ENCODE results near the gene SLC10A2. TPM values are rescaled to one million over a fixed set of nuclear protein-coding genes. Genes with fewer than 3 reads are reported as not detected.

Gene SLC10A2
- total RNA-seq, 3 donors from 2014 or later = 0.16 TPM; not detected in 2

DNA sequence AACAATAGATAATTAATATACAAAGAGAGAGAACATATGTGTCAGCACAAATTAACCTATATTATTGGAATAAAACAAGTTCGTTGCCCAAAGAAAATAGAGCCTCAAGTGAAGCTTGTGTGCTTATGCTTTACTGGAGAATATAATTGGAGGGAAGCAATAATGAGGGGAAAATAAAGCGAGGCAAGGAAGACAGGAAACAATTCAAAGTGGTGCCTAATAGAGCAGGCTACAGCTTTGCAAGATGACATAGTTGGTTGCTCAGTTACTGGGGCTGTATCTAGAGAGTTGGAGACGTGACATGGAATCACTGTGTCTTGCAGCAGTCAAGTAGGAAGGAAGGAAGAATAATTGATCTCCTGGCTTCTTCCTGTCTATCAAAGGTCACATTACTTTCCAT, 21.1 kb upstream of the SLC10A2 start:
- ATAC-seq (no peak), DNase-seq (no peak)
- Histone ChIP-seq H3K36me3 (ENCODE audit: low read depth) (no peaks in the 10 kb centered on the region), H3K9me3 (peaks cover 2% of the 10 kb centered on the region), H3K4me3 (no peak overlapping the region), H3K4me1 (ENCODE audit: low read depth) (no peaks in the 10 kb centered on the region)
- TF ChIP-seq, protein P1, sequence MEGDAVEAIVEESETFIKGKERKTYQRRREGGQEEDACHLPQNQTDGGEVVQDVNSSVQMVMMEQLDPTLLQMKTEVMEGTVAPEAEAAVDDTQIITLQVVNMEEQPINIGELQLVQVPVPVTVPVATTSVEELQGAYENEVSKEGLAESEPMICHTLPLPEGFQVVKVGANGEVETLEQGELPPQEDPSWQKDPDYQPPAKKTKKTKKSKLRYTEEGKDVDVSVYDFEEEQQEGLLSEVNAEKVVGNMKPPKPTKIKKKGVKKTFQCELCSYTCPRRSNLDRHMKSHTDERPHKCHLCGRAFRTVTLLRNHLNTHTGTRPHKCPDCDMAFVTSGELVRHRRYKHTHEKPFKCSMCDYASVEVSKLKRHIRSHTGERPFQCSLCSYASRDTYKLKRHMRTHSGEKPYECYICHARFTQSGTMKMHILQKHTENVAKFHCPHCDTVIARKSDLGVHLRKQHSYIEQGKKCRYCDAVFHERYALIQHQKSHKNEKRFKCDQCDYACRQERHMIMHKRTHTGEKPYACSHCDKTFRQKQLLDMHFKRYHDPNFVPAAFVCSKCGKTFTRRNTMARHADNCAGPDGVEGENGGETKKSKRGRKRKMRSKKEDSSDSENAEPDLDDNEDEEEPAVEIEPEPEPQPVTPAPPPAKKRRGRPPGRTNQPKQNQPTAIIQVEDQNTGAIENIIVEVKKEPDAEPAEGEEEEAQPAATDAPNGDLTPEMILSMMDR (IDR thresholded peaks at IDR 0.05) = no peak
- intact Hi-C loops (cut with DNase I, micrococcal nuclease) = no loop called here

DNA sequence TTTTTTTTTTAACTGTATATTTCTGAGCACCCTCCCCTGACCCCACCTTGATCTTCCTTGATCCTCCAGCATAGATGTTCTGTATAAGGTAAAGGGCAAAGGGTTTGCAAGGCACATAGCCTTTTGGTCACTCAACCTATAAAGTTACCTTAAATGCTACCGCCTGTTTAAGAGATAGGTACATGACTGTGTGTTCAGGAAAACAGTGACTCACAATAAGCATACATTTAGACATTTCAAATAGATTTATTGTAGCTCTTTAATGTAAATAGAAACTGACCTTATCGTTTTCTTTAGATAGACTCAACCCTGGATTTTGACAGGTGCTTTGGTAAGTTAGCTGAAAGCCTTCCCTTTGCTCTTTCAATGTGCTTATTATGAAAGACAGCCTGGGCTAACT, 15.2 kb upstream of the SLC10A2 start:
- no peak for ATAC-seq
- TF ChIP-seq, protein P1 (IDR thresholded peaks at IDR 0.05) = no peak

DNA sequence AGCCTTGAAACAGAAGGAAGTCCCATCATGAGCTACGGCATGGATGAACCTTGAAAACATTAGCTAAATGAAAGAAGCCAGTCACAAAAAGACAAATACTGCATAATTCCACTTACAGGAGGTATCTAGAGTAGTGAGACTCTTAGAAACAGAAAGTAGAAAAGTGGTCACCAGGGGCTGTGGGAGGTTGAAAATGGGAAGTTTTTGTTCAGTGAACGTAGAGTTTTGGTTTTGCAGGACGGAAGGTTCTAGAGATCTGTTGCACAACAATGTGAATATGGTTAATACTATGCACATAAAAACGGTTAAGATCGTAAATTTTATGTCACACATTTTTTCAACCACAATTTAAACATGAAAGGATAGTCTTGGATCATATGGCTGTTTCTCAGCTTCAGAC, 11.9 kb upstream of the SLC10A2 start:
- Histone ChIP-seq H3K4me3 (no peak overlapping the region), H3K36me3 (ENCODE audit: low read depth) (no peaks in the 10 kb centered on the region), H3K9me3 (no peaks in the 10 kb centered on the region), H3K4me1 (ENCODE audit: low read depth) (no peaks in the 10 kb centered on the region)
- intact Hi-C loops (cut with DNase I, micrococcal nuclease) = no loop called here
- no peak for ATAC-seq
- no peak for DNase-seq
- TF ChIP-seq, protein P1 (IDR thresholded peaks at IDR 0.05) = no peak

More for the DNA sequence above, 15.2 kb upstream of the SLC10A2 start:
- Histone ChIP-seq H3K9me3 (no peaks in the 10 kb centered on the region), H3K4me1 (ENCODE audit: low read depth) (no peaks in the 10 kb centered on the region), H3K36me3 (ENCODE audit: low read depth) (no peaks in the 10 kb centered on the region), H3K4me3 (no peak overlapping the region)
- intact Hi-C loops (cut with DNase I, micrococcal nuclease) = no loop called here
- no peak for DNase-seq

DNA sequence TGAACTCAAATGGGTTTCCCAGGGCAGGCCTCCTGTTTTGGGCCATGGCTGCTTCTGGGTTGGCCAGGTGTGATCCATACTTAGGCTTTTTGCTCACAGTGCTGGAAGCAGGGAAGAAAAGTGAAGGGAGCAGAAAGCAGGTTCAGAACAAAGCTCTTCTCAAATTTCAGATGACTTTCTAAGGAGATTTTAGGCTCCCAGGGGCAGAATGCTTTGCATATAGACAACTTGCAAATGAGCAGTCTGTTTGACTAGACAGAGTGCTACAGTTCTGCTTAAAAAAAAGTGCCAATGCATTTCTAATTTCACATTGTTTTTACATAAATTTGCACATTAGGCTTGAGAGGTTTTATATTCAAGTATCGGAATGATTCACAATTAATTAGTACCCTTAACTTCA, 2.6 kb upstream of the SLC10A2 start:
- ATAC-seq = no peak
- TF ChIP-seq, protein P1 (IDR thresholded peaks at IDR 0.05) = no peak

DNA sequence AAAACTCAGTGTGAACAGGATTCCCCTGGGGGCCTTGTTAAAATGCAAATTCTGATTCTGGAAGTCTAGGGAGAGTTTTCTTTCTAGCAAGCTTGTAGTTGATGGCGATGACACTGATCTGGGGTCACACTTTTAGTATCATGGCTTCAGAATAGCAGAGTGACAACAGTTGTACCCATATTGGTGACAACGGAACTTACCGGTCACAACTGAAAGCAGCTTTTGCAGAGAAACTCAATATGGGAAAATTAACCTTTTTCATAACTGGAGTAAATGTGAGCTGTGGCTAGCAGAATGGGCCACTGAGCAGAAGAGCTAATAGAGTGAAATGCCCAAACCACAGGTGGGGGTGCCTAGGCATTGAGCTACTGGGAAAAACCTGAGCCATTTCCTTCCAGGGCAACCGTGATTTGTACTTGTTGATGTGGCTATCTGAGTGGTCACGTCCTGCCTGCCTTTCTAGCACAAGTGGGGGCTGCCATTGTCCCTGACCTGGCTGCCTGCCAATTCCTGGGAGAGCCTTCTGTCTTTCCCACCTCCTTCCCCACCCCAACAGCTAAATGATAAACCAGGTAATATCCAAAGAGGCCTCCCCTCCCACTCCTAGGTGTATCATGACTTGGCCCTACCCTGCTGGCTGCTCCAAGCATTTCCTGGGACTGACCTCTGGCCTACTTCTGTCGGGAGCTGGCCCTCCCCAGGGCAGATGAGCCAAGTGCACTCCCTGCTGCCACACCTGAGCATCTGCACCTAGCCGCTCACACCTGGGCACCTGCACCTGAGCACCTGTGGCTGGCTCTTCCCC, 1.7 kb upstream of the SLC10A2 start:
- ATAC-seq (peak; percentile 96), DNase-seq (peak; percentile 60 to 75 (median 62))
- H3K4me1 ChIP-seq (ENCODE audit: low read depth) = no peaks in the 10 kb centered on the region
- intact Hi-C loops (cut with DNase I, micrococcal nuclease) = no loop called here
- H3K4me3 ChIP-seq = no peak overlapping the region
- H3K9me3 ChIP-seq = no peaks in the 10 kb centered on the region
- TF ChIP-seq, protein P1 (IDR thresholded peaks at IDR 0.05) = no peak
- no peaks in the 10 kb centered on the region for H3K36me3 ChIP-seq (ENCODE audit: low read depth)

More for the DNA sequence above, 2.6 kb upstream of the SLC10A2 start:
- DNase-seq = no peak
- intact Hi-C loops (cut with DNase I, micrococcal nuclease) = no loop called here
- Histone ChIP-seq H3K4me3 (no peak overlapping the region), H3K9me3 (no peaks in the 10 kb centered on the region), H3K4me1 (ENCODE audit: low read depth) (no peaks in the 10 kb centered on the region), H3K36me3 (ENCODE audit: low read depth) (no peaks in the 10 kb centered on the region)
